Transverse colon (tissue), 4 donors: ENCODE measurements around the gene SSBP4.

Experiments used
- EP300 ChIP-seq: sonication (generic); formaldehyde crosslinking; IDR thresholded peaks from one replicate; pipeline ENCODE4 v1.6.1; 2017; ENCODE audit warnings: antibody characterized with exemption, low read depth
- POLR2A ChIP-seq: fragments of 450-650 bp; IDR thresholded peaks from one replicate; pipeline ENCODE4 v1.6.1; 2016; ENCODE audit warnings: antibody characterized with exemption, mild to moderate bottlenecking, moderate library complexity
- POLR2AphosphoS5 ChIP-seq, 3 donors: sonication (generic); formaldehyde crosslinking; IDR thresholded peaks; one replicate each; pipeline ENCODE4 v1.6.1; 2016; ENCODE audit warnings: antibody characterized with exemption in 3 of 3
- TF ChIP-seq, protein P1 (sequence below), 5 experiments: fragments of 200-600 bp in 3 of 5; fragments of 450-650 bp in 2 of 5; sonication (generic) in 3 of 5; IDR thresholded peaks; 1 replicate in 2 of 5; 2 replicates in 3 of 5; pipeline ENCODE4 v1.5.1; 2016 to 2017; ENCODE audit warnings: antibody characterized with exemption in 5 of 5, inconsistent platforms in 3 of 5, mild to moderate bottlenecking in 2 of 5, moderate library complexity in 1 of 5

DNA sequence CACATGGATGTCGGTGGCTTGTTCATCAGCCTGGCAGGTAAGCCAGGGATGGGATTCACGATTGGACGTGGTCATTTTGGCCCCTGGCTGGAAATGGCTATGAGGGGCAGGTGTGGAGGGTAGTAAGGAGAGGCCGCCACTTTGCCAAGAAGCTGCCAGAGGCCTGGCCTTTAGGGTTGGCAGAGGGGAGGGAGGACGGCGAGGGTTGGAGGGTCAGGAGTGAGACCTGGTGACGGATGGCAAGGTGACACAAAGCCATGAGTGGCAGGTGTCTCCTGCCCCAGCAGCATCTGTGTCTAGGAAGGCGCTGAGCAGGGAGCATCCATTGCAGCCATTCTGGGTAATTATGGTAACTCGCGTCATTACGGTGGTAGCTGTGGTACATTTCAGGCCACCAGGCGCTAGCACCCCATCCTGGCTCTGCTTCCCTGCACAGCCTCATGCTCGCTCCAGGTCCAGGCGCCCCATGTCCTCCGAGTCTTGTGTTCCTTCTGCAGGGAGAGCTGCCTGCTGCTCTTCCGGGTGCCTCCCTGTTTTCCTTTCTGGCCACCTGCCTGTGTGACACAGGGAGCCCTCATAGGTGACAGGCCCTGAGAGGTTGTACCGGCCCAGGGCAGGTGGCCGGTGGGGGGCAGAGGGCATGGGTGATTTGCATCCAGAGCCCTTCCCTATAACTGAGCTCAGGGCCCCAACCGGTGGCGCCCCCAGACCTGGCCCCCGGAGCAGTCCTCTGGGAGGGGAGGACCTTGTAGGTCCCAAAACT, 4.2 kb downstream of the SSBP4 start:
- TF ChIP-seq, protein P1, sequence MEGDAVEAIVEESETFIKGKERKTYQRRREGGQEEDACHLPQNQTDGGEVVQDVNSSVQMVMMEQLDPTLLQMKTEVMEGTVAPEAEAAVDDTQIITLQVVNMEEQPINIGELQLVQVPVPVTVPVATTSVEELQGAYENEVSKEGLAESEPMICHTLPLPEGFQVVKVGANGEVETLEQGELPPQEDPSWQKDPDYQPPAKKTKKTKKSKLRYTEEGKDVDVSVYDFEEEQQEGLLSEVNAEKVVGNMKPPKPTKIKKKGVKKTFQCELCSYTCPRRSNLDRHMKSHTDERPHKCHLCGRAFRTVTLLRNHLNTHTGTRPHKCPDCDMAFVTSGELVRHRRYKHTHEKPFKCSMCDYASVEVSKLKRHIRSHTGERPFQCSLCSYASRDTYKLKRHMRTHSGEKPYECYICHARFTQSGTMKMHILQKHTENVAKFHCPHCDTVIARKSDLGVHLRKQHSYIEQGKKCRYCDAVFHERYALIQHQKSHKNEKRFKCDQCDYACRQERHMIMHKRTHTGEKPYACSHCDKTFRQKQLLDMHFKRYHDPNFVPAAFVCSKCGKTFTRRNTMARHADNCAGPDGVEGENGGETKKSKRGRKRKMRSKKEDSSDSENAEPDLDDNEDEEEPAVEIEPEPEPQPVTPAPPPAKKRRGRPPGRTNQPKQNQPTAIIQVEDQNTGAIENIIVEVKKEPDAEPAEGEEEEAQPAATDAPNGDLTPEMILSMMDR (IDR thresholded peaks at IDR 0.05), result no peak
- TF ChIP-seq POLR2AphosphoS5 (IDR thresholded peaks at IDR 0.05), result no peak
- TF ChIP-seq POLR2A, result no peak
- TF ChIP-seq EP300, result no peak
